ENCODE measurements around the gene BMERB1.
"Not testable (repeated sequence)": the region's sequence is repeated elsewhere in the genome, so short reads cannot be mapped to it uniquely, and the experiment has no call there.

Gene BMERB1

DNA sequence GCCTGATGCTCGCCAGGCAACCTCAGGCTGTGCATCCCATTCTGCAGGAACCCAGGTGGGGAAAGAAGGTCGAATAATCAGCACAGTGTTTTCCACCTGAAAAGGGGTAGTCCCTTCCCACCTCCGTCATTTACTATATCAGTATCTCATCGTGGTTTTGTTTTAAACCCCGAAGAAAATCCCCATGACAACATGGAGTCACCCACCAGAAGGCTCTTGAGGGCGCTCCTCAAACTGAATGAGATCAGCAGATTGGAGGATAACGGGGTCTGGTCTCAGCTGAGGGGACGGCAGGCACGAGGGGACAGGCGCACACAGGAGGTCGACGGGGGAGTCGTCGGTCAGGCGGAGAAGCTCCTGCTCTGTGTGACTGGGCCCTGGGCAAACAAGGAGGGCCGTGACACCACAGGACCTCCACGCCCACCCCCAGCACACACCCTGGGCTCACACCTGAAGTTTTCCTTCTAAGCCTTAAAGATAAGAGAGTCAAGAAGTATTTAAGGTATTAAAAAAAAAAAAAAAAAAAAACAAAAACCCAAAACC, 164.3 kb downstream of the BMERB1 start:
- no peaks in the 10 kb centered on the region for H3K9me3 Mint-ChIP-seq (ENCODE audit: low read depth)
- peaks cover 14% of the 10 kb centered on the region for H3K4me1 Mint-ChIP-seq (ENCODE audit: low read depth)
- no peak overlapping the region for H3K4me3 Mint-ChIP-seq
- H3K36me3 Mint-ChIP-seq, result peaks cover 22% of the 10 kb centered on the region
- H3K27ac Mint-ChIP-seq, result peak overlapping the region; percentile 89
- H3K27me3 Mint-ChIP-seq, result no peaks in the 10 kb centered on the region

DNA sequence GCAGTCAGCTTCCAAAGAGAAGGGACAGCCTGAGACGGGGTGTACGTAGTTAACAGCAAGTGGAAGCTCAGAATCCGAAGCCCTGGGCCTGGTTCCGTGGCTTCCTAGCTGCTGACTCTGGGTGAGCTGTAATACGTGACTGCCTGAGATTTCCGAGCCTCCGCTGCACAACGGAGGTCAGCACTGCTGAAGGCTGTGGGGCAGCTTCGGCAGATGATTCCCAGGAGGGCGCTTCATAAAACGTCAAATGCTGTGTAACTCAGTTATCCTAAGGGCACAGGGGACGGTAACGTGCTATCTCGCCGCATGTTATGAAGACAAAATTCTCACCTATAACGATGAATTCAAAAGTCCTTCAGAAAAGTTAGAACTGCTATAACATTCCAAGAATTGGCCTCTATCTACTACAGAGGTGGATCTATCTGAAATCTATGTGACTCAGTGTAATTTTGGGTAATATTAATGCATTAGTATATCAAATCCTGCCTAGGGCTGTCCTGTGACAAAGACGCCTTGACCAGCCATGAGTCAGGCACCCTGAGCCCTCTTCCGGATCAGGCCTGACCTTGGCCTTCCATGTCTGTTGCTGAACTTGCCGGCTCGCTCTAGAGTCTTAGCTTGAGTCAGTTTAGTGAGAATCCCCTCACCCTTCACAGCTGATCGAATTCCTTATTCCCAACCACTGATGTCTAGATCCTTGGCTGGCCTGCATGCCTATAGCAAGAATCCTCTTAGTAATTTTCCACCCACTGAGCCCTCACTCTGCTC, 165.1 kb downstream of the BMERB1 start:
- peak overlapping the region; percentile 64 for H3K27ac Mint-ChIP-seq
- H3K4me1 Mint-ChIP-seq (ENCODE audit: low read depth), result peaks cover 10% of the 10 kb centered on the region
- H3K27me3 Mint-ChIP-seq, result no peaks in the 10 kb centered on the region
- H3K4me3 Mint-ChIP-seq, result no peak overlapping the region
- peaks cover 23% of the 10 kb centered on the region for H3K36me3 Mint-ChIP-seq
- no peaks in the 10 kb centered on the region for H3K9me3 Mint-ChIP-seq (ENCODE audit: low read depth)

DNA sequence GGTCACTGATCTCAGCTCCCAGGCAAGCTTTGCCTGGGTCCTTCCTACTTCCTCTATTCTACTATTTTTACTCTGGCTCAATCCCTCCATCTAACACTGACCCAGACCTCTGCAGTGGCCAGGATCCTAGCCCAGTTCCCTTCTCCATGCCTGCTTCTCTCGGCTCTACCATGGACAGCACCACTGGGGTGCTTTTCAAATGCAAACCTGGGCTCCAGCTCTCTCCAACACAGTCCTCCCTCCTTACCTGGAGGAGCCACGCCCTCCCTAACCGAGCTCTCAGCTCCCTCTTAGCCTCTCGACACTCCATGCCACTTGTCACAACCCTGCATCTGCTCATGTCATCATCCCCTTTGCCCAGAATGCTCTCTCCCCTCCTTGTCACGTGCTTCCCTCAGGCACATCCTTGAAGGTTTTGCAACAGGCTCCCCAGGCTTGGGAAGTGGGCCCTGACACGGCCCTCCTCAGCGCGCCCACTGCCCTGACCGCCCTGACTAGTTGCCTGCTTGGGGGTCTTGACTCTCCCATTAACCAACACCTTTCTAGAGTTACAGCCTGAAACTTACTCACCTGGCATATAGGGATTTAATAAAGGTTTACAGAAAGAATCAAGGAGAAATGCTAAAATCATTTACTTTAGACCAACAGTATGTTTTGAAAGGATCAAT, 167.0 kb downstream of the BMERB1 start:
- H3K36me3 Mint-ChIP-seq, result peaks cover 15% of the 10 kb centered on the region
- H3K4me3 Mint-ChIP-seq, result no peak overlapping the region
- peak overlapping the region; percentile 79 for H3K27ac Mint-ChIP-seq
- H3K9me3 Mint-ChIP-seq (ENCODE audit: low read depth), result no peaks in the 10 kb centered on the region
- H3K4me1 Mint-ChIP-seq (ENCODE audit: low read depth), result peaks cover 4% of the 10 kb centered on the region
- no peaks in the 10 kb centered on the region for H3K27me3 Mint-ChIP-seq

DNA sequence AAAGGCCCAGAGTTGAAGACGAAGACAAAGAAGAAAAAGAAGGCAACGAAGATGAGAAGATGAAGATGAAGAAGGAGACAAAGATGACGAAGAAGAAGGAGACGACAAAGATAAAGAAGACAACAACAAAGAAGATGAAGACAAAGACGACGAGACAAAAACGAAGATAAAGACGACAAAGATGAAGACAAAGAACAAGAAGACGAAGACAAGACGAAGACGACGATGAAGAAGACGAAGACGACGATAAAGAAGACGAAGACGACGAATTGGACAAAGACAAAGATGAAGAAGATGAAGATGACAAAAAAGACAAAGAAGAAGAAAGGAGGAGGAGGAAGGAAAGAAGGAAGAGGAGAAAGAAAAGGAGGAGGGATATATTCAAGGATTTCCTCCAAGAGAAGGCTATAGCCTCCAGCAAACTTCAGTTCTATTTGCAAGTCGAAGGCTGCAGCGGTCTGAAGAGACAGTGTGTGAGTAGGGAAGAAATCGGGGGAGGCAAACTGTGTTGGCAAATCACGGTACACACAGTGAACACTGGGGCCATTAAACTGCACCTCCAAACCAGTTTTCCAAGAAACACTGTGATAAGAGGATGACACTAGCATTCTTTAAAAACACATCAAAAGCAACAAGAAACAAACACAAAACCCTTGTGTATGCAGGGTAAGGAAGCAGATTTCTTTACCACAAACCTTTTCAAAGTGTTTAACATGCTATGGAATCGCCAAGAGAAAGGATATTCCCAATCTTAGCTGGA, 168.1 kb downstream of the BMERB1 start:
- peak overlapping the region; percentile 31 for H3K27ac Mint-ChIP-seq
- H3K27me3 Mint-ChIP-seq, result no peaks in the 10 kb centered on the region
- H3K9me3 Mint-ChIP-seq (ENCODE audit: low read depth), result no peaks in the 10 kb centered on the region
- H3K4me1 Mint-ChIP-seq (ENCODE audit: low read depth), result peaks cover 4% of the 10 kb centered on the region
- H3K36me3 Mint-ChIP-seq, result peaks cover 15% of the 10 kb centered on the region
- H3K4me3 Mint-ChIP-seq, result no peak overlapping the region

DNA sequence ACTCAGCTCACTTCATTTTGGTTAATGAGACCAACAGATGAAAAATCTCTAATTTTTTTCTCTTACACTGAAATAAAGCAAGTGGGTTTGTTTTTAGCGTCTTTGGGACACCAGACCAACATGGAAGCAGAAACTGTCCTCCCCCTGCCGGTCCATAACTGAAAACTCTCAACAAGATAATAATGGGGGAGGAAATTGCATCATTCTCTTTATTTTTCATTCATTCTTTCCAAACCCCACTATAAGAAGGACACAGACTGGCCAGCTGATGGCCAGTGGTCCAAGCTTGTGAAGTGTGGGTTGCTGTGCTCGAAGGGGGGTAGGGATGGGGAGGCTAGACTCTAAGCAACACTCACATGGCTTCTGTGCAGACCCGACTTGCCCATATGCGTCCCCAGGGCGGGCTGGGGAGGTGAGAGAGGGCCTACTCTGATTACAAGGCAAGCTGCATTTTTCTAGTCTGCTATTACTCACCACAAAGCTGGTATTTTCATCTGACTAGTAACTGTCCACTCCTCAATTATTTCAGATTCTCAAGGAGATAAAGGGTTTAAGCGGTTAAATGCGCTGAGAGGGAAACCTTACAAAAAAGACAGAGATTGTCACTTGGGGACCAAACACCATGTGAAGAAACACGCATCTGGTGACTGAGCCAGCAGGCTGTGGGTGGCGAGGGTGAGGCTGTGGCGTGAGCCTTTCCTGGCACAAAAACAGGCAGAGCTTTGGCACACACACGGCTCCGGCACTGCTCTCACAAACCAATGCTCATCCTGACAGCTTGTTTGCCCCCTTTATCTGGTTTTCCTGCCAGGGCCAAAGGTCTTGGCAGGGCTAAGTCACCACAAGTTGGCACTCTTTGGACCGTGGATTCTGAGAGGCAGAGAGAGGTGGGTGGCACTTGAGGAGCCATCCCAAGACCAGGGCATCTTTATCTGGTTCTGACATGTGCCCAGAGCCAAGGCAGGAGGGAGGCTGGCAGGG, 170.4 kb downstream of the BMERB1 start:
- Mint-ChIP-seq H3K4me3 (no peak overlapping the region), H3K36me3 (peaks cover 17% of the 10 kb centered on the region), H3K9me3 (ENCODE audit: low read depth) (no peaks in the 10 kb centered on the region), H3K27ac (peak overlapping the region; percentile 69), H3K4me1 (ENCODE audit: low read depth) (no peaks in the 10 kb centered on the region), H3K27me3 (no peaks in the 10 kb centered on the region)

DNA sequence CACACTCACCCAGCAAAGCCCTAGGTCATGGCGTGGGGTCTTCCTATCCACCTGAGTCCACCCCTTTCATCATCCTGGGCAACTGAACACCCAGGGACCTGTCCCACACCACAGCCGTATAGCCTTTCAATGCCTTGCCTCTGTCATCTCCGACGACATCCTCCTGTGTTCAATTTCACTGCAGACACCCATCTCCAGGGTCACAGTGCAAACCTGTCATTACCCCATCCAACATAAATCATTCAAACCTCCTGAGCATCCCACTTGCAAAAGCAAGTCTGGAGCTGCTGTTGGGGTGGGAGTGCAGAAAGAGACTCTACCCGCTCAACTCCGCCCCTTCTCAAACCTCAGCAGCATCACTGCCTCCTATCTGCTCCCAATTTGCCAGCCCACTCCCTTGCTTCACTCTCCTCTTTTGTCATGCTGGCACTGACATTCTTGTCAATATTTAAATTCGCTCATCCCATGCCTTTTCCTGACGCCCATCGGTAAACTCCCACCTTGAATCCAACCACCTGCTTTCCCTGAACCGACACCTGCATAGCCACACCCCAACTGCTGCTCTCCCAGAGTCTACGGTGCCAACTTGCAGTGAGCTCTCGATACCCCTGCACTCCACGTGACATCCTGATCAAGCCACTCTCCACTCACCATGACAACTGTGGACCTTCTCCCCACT, 171.6 kb downstream of the BMERB1 start:
- peak overlapping the region; percentile 81 for H3K27ac Mint-ChIP-seq
- H3K36me3 Mint-ChIP-seq, result peaks cover 18% of the 10 kb centered on the region
- H3K4me1 Mint-ChIP-seq (ENCODE audit: low read depth), result peaks cover 6% of the 10 kb centered on the region
- H3K9me3 Mint-ChIP-seq (ENCODE audit: low read depth), result no peaks in the 10 kb centered on the region
- H3K4me3 Mint-ChIP-seq, result no peak overlapping the region
- H3K27me3 Mint-ChIP-seq, result no peaks in the 10 kb centered on the region

DNA sequence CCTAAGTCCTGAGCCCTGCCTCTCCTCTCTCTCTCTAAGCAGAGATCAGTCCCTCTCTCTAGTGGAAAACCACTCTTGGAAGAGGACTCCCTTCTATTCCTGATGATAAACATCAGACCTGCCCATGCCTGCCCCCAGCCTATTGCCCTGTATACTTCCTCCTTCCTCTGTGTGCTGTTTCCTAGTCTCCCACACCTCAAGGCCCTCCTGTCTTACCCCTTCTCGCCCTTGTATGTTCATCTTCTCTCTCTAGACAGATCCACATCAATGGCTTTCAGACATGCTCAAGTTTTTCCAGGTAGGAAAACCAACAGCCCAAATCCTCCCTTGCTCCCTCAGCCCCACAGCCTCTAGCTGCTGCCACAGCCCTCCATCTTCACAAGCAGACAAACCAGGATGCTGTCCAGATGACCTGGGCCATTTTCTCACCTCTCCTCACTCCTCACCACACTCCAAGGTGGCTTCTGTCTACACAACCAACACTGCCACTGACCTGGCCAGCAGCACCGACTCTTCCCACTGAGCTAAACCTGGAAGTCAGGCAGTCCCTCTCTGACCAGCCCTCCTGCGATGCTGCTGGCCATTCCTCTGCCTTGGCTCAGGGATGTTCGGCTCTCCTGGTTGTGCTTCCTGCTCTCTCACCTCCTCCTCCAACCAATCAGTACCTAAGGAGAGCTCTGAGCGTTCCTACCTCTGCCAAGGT, 172.3 kb downstream of the BMERB1 start:
- Mint-ChIP-seq H3K4me1 (ENCODE audit: low read depth) (peaks cover 6% of the 10 kb centered on the region), H3K9me3 (ENCODE audit: low read depth) (no peaks in the 10 kb centered on the region), H3K36me3 (peaks cover 15% of the 10 kb centered on the region), H3K4me3 (no peak overlapping the region), H3K27ac (peak overlapping the region; percentile 81), H3K27me3 (no peaks in the 10 kb centered on the region)

DNA sequence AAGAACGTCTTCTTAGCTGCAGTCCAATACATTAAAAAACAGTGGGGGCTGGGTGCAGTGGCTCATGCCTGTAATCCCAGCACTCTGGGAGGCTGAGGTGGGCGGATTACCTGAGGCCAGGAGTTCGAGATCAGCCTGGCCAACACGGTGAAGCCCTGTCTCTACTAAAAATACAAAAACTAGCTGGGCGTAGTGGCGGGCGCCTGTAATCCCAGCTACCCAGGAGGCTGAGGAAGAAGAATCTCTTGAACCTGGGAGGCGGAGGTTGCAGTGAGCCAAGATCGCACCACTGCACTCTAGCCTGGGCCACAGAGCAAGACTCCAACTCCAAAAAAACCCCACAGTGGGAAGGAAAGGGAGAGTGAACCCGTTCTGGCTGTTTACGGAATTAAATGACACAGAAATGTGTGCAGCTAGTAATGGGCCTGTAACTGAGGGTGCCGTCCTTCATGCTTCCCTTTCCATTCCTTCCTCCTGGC, 172.9 kb downstream of the BMERB1 start:
- Mint-ChIP-seq H3K27ac (peak overlapping the region; percentile 81), H3K36me3 (peaks cover 15% of the 10 kb centered on the region)
- not testable (repeated sequence) for H3K27me3 Mint-ChIP-seq; H3K4me1 Mint-ChIP-seq (ENCODE audit: low read depth); H3K9me3 Mint-ChIP-seq (ENCODE audit: low read depth); H3K4me3 Mint-ChIP-seq

DNA sequence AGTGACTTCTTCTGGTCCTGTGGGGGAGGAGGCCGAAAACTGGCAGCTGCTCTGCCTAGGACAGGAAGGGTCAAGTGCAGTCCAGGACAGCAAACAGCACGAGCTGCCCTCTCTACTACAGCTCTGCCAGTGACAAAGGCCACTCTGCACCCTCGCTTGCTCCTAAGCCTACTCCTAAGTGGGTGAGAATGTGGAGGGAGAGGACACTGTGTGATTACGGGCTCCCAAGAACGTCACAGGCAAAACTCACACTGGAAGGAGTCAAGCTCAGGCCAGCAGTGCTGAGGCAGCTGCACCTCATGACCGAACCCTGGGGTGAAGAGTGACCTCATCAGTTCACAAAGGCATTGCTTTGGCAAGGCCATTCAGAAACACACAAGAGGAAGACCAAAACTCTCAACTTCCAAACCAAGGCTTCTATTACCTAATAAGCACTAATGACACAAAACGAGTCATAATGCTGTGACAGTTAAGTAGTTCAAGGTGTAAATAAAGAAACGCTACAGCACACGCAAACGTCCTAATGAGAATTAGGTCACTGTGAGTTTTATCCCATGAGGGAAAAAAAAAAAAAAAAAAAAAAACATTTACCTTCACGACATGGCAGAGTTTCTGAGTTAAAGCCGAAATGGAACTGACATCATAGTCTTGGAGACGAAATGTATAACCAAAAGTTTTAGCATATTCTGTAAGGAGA, 173.5 kb downstream of the BMERB1 start:
- Mint-ChIP-seq H3K9me3 (ENCODE audit: low read depth) (no peaks in the 10 kb centered on the region), H3K4me1 (ENCODE audit: low read depth) (peaks cover 6% of the 10 kb centered on the region), H3K4me3 (no peak overlapping the region), H3K27me3 (no peaks in the 10 kb centered on the region), H3K27ac (peak overlapping the region; percentile 50), H3K36me3 (peaks cover 15% of the 10 kb centered on the region)

DNA sequence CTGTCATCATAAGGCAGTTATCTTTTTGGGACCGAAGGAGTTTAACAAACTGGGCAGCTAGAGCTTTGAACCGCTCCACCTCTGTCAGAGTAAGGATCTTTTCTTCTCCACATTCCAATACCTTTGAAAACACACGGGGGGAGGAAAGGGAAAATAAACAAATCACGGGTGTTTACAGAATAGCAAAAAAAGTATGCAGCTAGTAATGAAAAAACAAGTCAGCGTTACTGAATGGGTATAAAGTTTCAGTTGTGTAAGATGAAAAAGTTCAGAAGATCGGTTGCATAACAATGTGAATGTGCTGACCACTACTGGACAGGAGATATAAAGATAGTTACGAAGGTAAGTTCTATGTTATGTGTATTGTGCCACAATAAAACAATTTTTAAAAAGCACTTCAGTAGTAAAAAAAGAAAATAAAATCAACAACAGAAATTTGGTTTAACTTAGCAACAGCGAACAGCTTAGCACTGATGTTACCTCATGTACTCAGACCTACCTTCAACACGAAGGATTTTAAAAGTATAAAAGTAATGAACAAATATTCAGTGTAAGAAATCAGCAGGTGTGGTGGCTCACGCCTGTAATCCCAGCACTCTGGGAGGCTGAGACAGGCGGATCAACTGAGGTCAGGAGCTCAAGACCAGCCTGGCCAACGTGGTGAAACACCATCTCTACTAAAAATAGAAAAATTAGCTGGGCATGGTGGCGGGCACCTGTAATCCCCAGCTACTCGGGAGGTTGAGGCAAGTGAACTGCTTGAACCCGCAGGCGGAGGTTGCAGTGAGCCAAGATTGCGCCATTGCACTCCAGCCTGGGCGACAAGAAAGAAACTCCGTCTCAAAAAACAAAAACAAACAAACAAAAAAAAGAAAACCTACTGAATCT, 174.3 kb downstream of the BMERB1 start:
- H3K36me3 Mint-ChIP-seq, result peaks cover 13% of the 10 kb centered on the region
- peaks cover 6% of the 10 kb centered on the region for H3K4me1 Mint-ChIP-seq (ENCODE audit: low read depth)
- H3K4me3 Mint-ChIP-seq, result no peak overlapping the region
- peak overlapping the region; percentile 50 for H3K27ac Mint-ChIP-seq
- H3K27me3 Mint-ChIP-seq, result no peaks in the 10 kb centered on the region
- no peaks in the 10 kb centered on the region for H3K9me3 Mint-ChIP-seq (ENCODE audit: low read depth)

DNA sequence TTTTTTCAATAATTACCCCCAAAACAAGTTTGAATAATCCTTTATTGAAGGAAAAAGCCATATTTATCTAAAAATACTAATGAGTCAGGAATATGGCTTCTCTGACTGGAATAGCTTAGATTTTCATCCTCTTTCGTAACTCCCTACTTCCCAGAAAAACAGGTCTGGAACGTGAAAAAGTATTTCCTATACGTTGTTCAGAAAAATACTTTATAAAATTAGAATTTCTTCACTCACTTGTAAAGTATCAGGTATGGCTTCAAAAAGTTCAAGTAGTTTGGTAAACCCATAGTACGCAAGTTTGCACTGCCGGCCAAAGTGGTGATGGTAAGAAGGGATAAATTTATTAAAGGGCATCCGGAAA, 174.9 kb downstream of the BMERB1 start:
- Mint-ChIP-seq H3K4me1 (ENCODE audit: low read depth) (peaks cover 6% of the 10 kb centered on the region), H3K36me3 (peaks cover 11% of the 10 kb centered on the region), H3K4me3 (no peak overlapping the region), H3K9me3 (ENCODE audit: low read depth) (no peaks in the 10 kb centered on the region), H3K27me3 (no peaks in the 10 kb centered on the region), H3K27ac (no peak overlapping the region)

DNA sequence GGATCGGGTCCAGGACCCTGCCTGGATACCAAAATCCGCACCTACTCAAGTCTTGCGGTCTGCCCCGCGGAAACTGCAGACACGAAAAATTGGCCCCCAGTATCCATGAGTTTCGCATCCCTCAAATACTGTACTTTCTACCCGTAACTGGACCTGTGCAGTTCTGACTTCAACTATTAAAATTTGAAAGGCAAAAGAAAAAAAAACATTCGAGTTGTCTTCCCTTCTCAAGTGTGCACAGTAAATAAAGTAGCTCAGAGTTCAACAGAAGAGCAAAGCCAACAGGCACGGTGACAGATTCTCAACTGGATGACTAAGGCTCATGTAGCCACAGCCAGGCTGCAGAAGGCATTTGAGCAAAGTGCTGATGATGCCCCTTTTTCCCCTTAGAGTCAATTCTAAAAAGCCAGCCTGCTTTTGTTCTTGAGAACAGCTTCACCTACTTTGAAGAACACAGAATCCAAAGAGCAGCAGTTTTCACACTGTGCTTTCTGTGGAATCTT, 176.0 kb downstream of the BMERB1 start:
- Mint-ChIP-seq H3K9me3 (ENCODE audit: low read depth) (no peaks in the 10 kb centered on the region), H3K4me1 (ENCODE audit: low read depth) (peaks cover 6% of the 10 kb centered on the region), H3K27ac (peak overlapping the region; percentile 78), H3K36me3 (peaks cover 11% of the 10 kb centered on the region), H3K4me3 (no peak overlapping the region), H3K27me3 (no peaks in the 10 kb centered on the region)

Data from activated naive CD8-positive, alpha-beta T cell (primary cell).